GM18505 (cell line): ENCODE data around the gene ANGPT4.

Source experiments
- ATAC-seq: cut with Tn5 transposase; IDR thresholded peaks from one replicate; pipeline ENCODE4 v1.9.1; 2021; ENCODE audit not compliant: unreplicated experiment
- POLR2A ChIP-seq: IDR thresholded peaks from 4 replicates; pipeline ENCODE4 v1.6.1; 2011; ENCODE audit warnings: borderline replicate concordance; ENCODE audit not compliant: insufficient read depth, insufficient read length; ENCODE audit errors: extremely low read depth

ANGPT4 gene, protein sequence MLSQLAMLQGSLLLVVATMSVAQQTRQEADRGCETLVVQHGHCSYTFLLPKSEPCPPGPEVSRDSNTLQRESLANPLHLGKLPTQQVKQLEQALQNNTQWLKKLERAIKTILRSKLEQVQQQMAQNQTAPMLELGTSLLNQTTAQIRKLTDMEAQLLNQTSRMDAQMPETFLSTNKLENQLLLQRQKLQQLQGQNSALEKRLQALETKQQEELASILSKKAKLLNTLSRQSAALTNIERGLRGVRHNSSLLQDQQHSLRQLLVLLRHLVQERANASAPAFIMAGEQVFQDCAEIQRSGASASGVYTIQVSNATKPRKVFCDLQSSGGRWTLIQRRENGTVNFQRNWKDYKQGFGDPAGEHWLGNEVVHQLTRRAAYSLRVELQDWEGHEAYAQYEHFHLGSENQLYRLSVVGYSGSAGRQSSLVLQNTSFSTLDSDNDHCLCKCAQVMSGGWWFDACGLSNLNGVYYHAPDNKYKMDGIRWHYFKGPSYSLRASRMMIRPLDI

DNA sequence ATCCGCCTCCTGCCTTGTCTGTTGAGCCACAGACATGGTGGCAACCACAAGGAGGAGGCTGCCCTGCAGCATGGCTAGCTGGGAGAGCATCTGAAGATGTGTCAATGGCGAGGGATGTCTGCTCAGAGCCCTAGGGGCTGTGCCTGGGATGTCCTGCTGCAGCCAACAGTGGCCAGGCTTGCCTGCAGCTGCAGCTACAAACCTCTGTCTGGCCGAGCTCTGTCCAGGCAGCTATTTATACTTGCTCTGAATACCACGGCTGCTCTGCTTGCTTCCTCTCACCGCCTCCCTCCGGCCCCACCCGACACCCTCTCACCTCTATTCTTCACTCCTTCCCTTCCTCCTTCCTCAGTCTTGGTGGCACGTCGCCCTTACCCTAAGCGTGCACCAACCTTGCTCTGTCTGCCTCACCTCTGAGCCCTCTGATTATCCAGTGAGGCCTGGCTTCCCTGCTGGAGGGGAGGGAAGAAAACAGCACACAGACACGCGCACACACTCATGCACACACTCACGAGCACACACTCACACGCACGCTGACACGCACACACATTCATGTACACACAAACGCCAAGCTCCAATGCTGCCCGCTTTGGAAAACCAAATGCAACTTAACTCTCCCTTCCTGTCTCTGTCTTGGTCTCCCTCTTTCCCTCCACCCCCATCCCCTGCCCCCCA is at the start of gene ANGPT4:
ANGPT4 (minus strand) TSS at position 210 of the 675 bp plus-strand sequence; CDS start at position 90, 120 bp downstream.
- TF ChIP-seq POLR2A: no peak
- no peak for ATAC-seq

DNA sequence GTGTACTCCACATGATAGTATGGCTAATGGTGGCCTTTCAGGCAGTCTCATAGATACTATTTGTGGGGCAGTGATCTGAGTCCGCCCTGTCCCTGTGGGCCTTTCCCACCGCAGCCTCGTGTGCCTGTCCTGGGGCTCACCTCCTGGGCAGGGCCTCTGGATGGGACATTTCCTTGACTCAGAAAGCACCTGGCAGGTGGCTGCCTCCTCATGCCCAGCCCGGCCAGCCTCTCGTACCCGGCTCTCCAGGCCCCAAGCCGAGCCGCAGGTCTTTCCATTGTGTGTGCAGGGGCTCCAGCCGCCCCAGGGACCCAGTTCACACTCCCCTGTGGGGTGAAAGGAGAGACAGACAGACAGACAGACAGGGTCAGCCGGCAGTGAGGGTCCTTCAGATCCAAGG is 47.7 kb upstream of the ANGPT4 start:
- TF ChIP-seq POLR2A: no peak
- ATAC-seq: no peak

DNA sequence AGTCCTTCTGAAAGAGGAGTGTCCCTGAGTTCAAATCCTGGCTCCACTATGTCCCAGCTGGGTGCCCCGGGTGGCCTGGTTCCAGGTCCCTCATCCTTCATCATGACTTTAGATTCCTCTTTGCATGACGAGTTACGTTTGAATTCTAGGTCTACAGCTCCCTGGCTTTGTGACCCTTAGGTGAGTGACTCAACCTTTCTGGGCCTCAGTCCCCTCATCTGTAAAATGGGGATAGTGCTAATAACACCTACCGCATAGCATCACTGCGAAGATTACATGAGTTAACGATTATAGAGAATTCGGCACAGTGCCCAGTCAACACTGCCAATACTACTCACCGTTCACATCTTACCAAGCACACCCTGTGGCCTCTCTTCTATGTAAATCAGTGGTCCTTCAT is 46.5 kb upstream of the ANGPT4 start:
- TF ChIP-seq POLR2A: no peak
- no peak for ATAC-seq

DNA sequence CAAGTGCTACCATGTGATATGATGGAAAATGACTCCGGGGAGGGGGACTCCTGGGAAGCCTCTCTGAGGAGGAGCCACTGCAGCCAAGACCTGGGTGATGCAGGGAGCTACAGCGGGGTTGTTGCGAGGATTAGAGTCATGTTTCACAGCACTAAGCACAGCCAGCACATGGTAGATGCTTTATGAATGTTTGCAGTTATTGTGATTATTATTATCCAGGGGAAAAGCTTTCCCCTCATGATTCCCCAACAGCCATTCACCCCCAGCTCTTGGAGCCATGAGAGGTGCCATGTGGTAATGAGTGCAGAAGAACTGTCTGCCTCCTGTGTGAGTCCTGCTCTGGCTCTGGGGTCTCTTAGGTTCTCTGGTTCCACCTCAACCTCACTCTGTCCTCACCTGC is 46.1 kb upstream of the ANGPT4 start:
- no peak for TF ChIP-seq POLR2A
- ATAC-seq: no peak

DNA sequence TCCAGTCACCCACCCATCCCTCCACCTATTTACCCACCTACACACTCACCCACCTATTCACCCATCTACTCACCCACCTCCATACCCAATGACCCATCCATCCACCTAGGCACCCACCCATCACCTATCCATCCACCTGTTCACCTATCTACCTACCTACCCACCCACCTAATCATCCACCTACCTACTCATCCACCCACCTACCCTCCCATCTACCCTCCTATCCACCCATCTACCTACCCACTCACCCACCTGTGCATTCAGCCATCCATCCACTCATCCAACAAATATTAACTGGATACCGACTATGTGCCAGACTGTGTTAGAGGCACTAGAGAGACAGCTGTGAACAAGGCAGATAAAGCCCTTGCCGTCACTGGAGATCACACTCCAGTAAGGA is 45.6 kb upstream of the ANGPT4 start:
- no peak for ATAC-seq
- TF ChIP-seq POLR2A: no peak

DNA sequence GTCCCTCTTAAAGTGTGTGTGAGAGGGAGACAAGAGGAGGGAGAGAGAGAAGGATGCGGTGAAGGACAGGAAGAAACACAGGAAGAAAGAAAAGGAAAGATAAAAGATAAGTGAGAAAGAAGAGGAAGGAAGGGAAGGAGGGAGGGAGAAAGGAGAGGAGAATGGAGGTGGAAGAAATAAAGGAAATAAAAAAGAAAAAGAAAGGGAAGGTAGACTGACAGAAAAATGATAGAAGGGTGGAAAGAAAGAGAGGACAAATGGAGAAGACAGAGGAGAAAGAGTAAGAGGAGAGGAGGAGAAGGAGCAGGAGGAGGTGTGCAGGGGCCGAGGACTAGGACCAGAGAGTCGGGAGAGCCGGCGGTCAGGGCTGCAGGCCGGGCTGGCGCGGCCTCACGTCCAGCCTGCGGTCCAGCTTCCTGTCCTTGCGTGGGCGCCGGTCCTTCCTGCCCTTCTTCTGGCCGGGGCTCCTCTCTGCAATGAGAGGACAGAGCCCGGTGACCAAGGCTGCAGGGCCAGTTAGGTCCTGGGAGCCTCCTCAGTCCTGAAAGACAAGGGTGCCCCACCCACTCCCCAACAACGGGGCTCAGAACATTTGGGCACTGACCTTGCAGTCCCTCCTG is 44.0 kb upstream of the ANGPT4 start:
- no peak for TF ChIP-seq POLR2A

DNA sequence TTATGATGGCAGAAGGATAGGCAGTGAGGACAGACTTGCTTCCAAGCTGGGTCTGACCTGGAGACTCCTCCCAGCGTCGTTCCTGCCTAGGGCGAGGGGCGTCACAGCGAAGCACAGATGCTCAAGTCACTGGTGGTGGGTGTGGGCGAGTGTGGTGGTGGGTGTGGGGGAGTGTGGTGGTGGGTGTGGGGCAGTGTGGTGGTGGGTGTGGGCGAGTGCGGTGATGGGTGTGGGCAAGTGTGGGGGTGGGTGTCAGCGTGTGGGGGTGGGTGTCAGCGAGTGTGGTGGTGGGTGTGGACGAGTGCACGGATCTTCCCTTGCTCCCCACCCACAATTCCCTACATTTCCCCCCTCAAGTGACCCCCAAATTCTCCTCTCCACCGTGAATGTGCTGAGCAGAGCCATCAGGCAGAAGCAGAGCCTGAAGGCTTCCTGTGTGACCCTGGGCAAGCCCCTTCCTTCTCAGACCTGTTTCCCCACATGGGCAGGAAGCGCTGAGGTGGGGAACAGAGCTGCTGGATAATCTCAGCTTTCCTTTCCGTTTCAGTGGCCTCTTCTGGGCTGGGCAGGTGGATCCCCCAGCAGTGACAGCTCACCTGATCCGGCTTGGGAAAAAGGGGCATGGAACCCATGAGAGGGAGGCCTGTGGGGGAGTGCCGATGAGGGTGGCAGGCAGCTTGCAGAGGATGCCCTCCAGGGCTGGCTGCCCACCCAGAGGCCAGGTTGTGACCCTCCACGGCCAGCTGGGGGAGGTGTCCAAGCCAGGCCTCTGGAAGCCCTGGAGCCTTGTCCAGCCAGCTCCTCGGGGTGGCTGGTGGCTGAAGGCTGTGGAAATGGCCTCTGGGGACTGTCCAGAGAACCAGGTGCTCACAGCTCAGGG is 43.0 kb upstream of the ANGPT4 start:
- ATAC-seq: no peak

More for the DNA sequence above, 44.0 kb upstream of the ANGPT4 start:
- no peak for ATAC-seq

DNA sequence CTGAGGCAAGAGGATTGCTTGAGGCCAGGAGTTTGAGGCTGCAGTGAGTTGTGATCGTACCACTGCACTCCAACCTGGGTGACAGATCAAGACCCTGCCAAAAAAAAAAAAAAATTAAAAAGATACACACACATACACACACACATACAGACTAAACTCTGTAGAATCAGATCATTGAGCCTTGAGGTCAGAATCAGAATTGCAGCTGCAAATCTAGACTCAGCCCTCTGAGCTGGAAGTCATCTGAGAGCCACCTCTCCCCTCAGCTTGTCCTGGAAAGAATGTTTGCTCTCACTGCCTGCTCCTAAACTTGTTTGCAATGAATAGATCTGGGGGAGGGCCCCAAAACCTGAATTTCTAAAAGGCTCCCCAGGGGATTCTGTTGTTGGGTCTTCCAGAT is 41.4 kb upstream of the ANGPT4 start:
- TF ChIP-seq POLR2A: no peak
- ATAC-seq: no peak

More for the DNA sequence above, 43.0 kb upstream of the ANGPT4 start:
- TF ChIP-seq POLR2A: no peak

DNA sequence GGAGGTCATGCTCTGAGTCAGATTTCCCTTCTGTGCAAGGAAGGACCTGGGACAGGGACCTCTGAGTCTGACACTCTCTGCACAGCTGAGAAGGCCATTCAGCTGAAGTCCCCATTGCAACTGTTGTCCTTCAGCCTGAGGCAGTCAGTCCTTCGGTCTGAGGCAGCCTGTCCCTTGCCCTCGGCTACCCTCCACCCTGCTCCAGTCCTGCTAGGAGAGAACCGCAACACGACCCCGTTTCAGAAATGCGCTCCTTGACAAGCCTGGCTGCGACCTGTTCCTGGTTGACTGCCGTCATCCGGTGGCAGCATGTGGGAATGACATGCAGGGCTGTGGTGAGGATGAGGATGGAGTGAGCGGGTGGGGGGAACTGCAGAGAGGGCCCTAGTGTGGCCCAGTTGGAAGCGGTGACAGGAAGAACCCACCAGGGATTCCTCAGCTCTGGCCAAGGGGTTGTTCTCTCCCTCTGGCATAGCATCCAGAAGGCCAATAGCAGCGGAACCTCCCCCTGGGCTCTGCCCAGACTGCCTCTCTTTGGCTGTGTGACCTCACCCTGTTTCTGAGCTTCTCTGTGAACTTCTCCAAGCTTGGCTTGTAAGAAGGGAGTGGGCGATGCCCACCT is 40.3 kb upstream of the ANGPT4 start:
- no peak for ATAC-seq
- TF ChIP-seq POLR2A: no peak

DNA sequence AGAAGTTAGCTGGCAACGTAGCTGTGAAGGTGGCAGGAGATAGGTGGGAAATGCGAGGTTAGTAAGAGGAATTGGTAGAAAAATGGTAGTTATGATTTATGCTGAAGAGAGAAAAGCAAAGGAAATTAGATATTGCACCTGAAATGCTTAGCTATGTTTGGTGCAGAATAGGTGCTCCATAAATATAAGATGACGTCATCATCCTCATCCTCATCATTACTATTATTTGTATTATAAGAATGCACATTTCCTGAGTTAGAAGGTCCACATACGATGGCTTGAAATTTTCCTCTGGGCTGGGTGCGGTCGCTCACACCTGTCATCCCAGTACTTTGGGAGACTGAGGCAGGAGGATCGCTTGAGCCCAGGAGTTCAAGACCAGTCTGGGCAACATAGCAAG is 39.5 kb upstream of the ANGPT4 start:
- TF ChIP-seq POLR2A: no peak
- no peak for ATAC-seq

DNA sequence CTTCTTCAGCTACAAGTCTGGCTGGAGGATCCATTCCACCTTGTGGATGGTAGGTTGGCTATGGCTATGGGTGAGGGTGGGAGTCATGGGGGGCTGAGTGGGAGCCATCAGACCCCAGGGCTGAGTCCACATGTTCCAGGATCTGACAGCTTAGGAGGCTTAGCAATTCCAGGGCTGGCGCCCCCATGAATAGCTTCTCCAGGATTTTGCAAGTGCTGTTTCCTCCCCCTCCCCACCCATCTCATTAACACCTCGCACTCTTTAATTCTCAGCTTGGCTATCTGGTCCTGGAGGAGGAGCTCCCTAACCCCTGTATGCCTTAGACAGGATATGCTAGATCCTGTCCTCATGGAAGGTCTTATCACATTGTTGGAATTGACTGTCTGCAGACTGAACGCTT is 39.0 kb upstream of the ANGPT4 start:
- TF ChIP-seq POLR2A: no peak
- ATAC-seq: no peak

DNA sequence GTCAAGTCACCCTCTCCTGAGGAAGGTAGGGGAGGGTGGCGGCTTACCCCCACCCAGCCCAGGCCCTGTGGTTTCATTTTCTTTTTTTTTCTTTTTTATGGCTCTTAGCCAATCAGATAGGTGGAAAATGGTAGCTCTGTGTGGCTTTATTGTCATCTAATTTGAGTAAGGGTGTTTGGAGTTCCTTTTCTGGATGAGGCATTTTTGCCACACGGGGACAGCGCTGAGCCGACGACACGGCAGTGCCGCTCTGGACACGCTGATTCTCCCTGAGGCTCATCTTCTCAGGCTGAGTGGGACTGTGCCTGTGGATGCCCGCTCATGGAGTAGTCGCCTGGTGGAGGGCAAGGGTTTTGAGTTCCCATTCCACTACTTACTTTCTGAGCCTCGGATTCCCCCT is 37.6 kb upstream of the ANGPT4 start:
- TF ChIP-seq POLR2A: no peak
- ATAC-seq: no peak
